ENCODE results near the gene KREMEN1. TPM values are rescaled to one million over a fixed set of nuclear protein-coding genes. Genes with fewer than 3 reads are reported as not detected.

Gene KREMEN1
- total and polyA plus RNA-seq, 8 donors = 24.6 to 49.7 (median 33.6) TPM

- Histone ChIP-seq H3K27ac (no peak overlapping the region), H3K4me3 (no peak overlapping the region), H3K36me3 (peaks cover 0 to 12% of the 10 kb centered on the region in 2 donors), H3K9me3 (no peaks in the 10 kb centered on the region), H3K4me1 (peaks cover 0 to 9% of the 10 kb centered on the region in 2 donors), H3K27me3 (no peaks in the 10 kb centered on the region)
- intact Hi-C loops (cut with DNase I) = no loop called here
- DNase-seq (no peak), ATAC-seq (no peak)
- TF ChIP-seq CTCF (IDR thresholded peaks at IDR 0.05) = no peak
Observed at GRCh38 chr22:29124777-29125442, 52.1 kb downstream of the KREMEN1 start.

GRCh38 chr22:29125443-29125778, 52.6 kb downstream of the KREMEN1 start:
- intact Hi-C loops (cut with DNase I) = no loop called here
- DNase-seq = no peak

GRCh38 chr22:29125844-29126243, 53.0 kb downstream of the KREMEN1 start:
- Histone ChIP-seq H3K27me3 (no peaks in the 10 kb centered on the region), H3K36me3 (peaks cover 0 to 12% of the 10 kb centered on the region in 2 donors), H3K9me3 (no peaks in the 10 kb centered on the region), H3K4me1 (peaks cover 0 to 7% of the 10 kb centered on the region in 2 donors), H3K27ac (no peak overlapping the region), H3K4me3 (no peak overlapping the region)
- DNase-seq = no peak
- TF ChIP-seq CTCF (IDR thresholded peaks at IDR 0.05) = no peak
- no peak for ATAC-seq
- intact Hi-C loops (cut with DNase I) = no loop called here

More at GRCh38 chr22:29125443-29125778, 52.6 kb downstream of the KREMEN1 start:
- no peak for ATAC-seq
- Histone ChIP-seq H3K9me3 (no peaks in the 10 kb centered on the region), H3K4me1 (peaks cover 0 to 9% of the 10 kb centered on the region in 2 donors), H3K36me3 (peaks cover 0 to 12% of the 10 kb centered on the region in 2 donors), H3K27me3 (no peaks in the 10 kb centered on the region), H3K27ac (no peak overlapping the region), H3K4me3 (no peak overlapping the region)
- no peak for TF ChIP-seq CTCF (IDR thresholded peaks at IDR 0.05)

DNA sequence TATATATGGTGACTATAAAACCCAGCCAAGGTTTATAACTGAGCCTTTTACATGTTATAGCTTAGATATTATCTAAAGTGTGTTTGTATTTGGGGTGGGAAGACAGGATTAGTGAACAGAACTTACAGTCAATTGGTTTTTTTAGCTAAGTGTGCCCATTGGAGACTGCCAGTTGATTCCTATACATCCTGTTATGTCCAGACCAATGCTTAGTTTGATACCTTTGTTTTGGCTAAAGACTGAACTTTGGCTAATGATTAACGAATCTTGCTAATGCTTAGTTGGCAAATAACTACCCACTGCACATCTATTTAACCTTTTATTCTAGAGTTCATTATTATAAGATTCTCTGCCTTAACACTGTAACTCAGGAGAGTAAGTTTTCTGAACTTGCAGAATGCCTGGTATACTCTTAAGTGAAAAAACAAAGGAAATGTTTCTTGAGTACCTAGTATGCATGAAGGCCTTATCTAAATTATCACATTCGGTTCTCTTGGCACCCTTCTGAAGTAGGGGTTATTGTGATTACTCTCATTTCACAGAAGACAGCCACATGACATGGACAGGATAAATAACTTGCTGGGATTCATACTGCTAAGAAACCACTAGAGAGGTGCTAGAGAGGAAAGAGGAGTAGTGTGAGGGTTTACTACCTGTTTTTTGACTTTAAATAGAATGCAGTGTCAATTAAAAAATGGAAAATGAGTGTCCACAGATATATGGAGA, 54.0 kb downstream of the KREMEN1 start:
- H3K9me3 ChIP-seq = no peaks in the 10 kb centered on the region

More for the DNA sequence above, 54.0 kb downstream of the KREMEN1 start:
- peaks cover 0 to 12% of the 10 kb centered on the region in 2 donors for H3K36me3 ChIP-seq
- DNase-seq (no peak), ATAC-seq (no peak)
- intact Hi-C loops (cut with DNase I) = no loop called here
- TF ChIP-seq CTCF (IDR thresholded peaks at IDR 0.05) = no peak
- peaks cover 0 to 3% of the 10 kb centered on the region in 2 donors for H3K4me1 ChIP-seq
- no peak overlapping the region for H3K4me3 ChIP-seq
- no peak overlapping the region for H3K27ac ChIP-seq
- no peaks in the 10 kb centered on the region for H3K27me3 ChIP-seq
